A549 (cell line): ENCODE measurements around the gene PLIN5. TPM values are rescaled to one million over a fixed set of nuclear protein-coding genes. Genes with fewer than 3 reads are reported as not detected.

Experiments
- ATAC-seq, 2 experiments: fragments of 200-7000 bp in 1 of 2; fragments of >200 bp in 1 of 2; cut with Nextera tagmentation in 1 of 2; cut with Tn5 transposase in 1 of 2; 3 replicates each; pipeline versions ENCODE4 v1.8.0 to v1.9.1; 2018 to 2020; ENCODE audit warnings: mild to moderate bottlenecking in 1 of 2, moderate library complexity in 1 of 2
- CTCF ChIA-PET: fragments of 300-600 bp; sonication (Branson Sonifier 250); formaldehyde crosslinking; extraction: SDS; loops from one replicate; lab custom pipeline; 2021; ENCODE audit warnings: antibody characterized with exemption, inconsistent platforms; lab: Yijun Ruan, JAX
- POLR2A ChIA-PET: fragments of 350-600 bp; formaldehyde crosslinking; extraction: SDS; loops from one replicate; lab custom pipeline; 2021; ENCODE audit warnings: antibody characterized with exemption, inconsistent platforms; lab: Yijun Ruan, JAX
- DNase-seq, 2 experiments: peaks; one replicate each; pipeline versions ENCODE4 v3.0.0 to v3.0.0-alpha.2; 2011 to 2016; ENCODE audit warnings: low read depth in 1 of 2, low spot score in 1 of 2
- FAIRE-seq: peaks from 2 replicates; lab custom pipeline; 2011; peaks lifted over from hg19 to GRCh38; lab: Jason Lieb, UNC
- H3K27ac ChIP-seq, 2 experiments: fragments of >200 bp; sonication (Bioruptor Twin); formaldehyde crosslinking; 3 replicates each; pipeline ENCODE4 v1.5.1; 2016 to 2017
- H3K4me1 ChIP-seq: fragments of >200 bp; sonication (Bioruptor Twin); formaldehyde crosslinking; 3 replicates; pipeline ENCODE4 v1.6.1; 2016
- H3K4me2 ChIP-seq: fragments of >200 bp; sonication (Bioruptor Twin); formaldehyde crosslinking; 3 replicates; pipeline ENCODE4 v1.6.1; 2016
- H3K4me3 ChIP-seq: fragments of >200 bp; sonication (Bioruptor Twin); formaldehyde crosslinking; 3 replicates; pipeline ENCODE4 v1.5.1; 2016
- H3K9me3 ChIP-seq: fragments of >200 bp; sonication (Bioruptor Twin); formaldehyde crosslinking; 3 replicates; pipeline ENCODE4 v1.6.1; 2016
- BHLHE40 ChIP-seq: IDR thresholded peaks from 2 replicates; pipeline ENCODE4 v1.6.1; 2012; ENCODE audit warnings: low read depth, low read length, inconsistent platforms
- CBX2 ChIP-seq: fragments of 200-600 bp; sonication (generic); IDR thresholded peaks from 2 replicates; pipeline ENCODE4 v1.6.1; 2016; ENCODE audit warnings: low read depth, mild to moderate bottlenecking, borderline replicate concordance
- CEBPB ChIP-seq, 2 experiments: fragments of >200 bp in 1 of 2; sonication (Bioruptor Twin) in 1 of 2; formaldehyde crosslinking in 1 of 2; IDR thresholded peaks; 2 replicates each; pipeline ENCODE4 v1.6.1; 2012 to 2016
- CHD2 ChIP-seq: fragments of 150-350 bp; IDR thresholded peaks from 2 replicates; pipeline ENCODE4 v1.6.1; 2014; ENCODE audit warnings: low read length; ENCODE audit not compliant: partially characterized antibody
- E2F6 ChIP-seq: IDR thresholded peaks from 2 replicates; pipeline ENCODE4 v1.6.1; 2012; ENCODE audit warnings: low read depth, borderline replicate concordance
- EHMT2 ChIP-seq: fragments of 200-600 bp; sonication (generic); IDR thresholded peaks from 2 replicates; pipeline ENCODE4 v1.6.1; 2016; ENCODE audit warnings: antibody characterized with exemption, low read depth, mild to moderate bottlenecking, moderate library complexity
- FOSB ChIP-seq: fragments of 250-450 bp; sonication (Bioruptor Pico); IDR thresholded peaks from 2 replicates; pipeline ENCODE4 v1.5.0; 2020; ENCODE audit warnings: mild to moderate bottlenecking, moderate library complexity
- FOSL2 ChIP-seq, 2 experiments: fragments of 450-650 bp in 1 of 2; fragments of >200 bp in 1 of 2; sonication (Bioruptor Twin) in 1 of 2; formaldehyde crosslinking; IDR thresholded peaks; 2 replicates each; pipeline versions ENCODE4 v1.5.0 to v1.6.1; 2016 to 2020; ENCODE audit warnings: mild to moderate bottlenecking in 1 of 2, moderate library complexity in 1 of 2
- HDAC2 ChIP-seq: fragments of 200-600 bp; sonication (generic); IDR thresholded peaks from 2 replicates; pipeline ENCODE4 v1.6.1; 2016
- HES2 ChIP-seq: fragments of >200 bp; sonication (Bioruptor Twin); formaldehyde crosslinking; IDR thresholded peaks from 2 replicates; pipeline ENCODE4 v1.6.1; 2016
- HEYL ChIP-seq: fragments of 250-450 bp; sonication (Bioruptor Pico); IDR thresholded peaks from 2 replicates; pipeline ENCODE4 v1.8.0; 2021; ENCODE audit warnings: mild to moderate bottlenecking, moderate library complexity
- HOXA7 ChIP-seq: fragments of 250-450 bp; sonication (Bioruptor Pico); IDR thresholded peaks from 2 replicates; pipeline ENCODE4 v1.5.0; 2020; ENCODE audit warnings: mild to moderate bottlenecking, moderate library complexity
- HOXB13 ChIP-seq: fragments of 250-450 bp; sonication (Bioruptor Pico); IDR thresholded peaks from 2 replicates; pipeline ENCODE4 v1.5.0; 2020; ENCODE audit warnings: low read depth, mild to moderate bottlenecking, moderate library complexity
- HOXB5 ChIP-seq: fragments of 250-450 bp; sonication (Bioruptor Pico); IDR thresholded peaks from 2 replicates; pipeline ENCODE4 v1.5.0; 2020; ENCODE audit warnings: mild to moderate bottlenecking, moderate library complexity
- JUNB ChIP-seq: fragments of >200 bp; sonication (Bioruptor Twin); formaldehyde crosslinking; IDR thresholded peaks from 2 replicates; pipeline ENCODE4 v1.6.1; 2016
- NFE2L2 ChIP-seq: fragments of 150-350 bp; conservative IDR thresholded peaks from 2 replicates; pipeline ENCODE4 v1.6.1; 2014; ENCODE audit warnings: low read length
- NPAS2 ChIP-seq: fragments of 250-450 bp; sonication (Bioruptor Pico); IDR thresholded peaks from 2 replicates; pipeline ENCODE4 v1.8.0; 2022; ENCODE audit warnings: mild to moderate bottlenecking, moderate library complexity, borderline replicate concordance
- PHF8 ChIP-seq: fragments of 200-600 bp; sonication (generic); IDR thresholded peaks from 2 replicates; pipeline ENCODE4 v1.6.1; 2016; ENCODE audit warnings: low read depth, mild to moderate bottlenecking, antibody characterized with exemption, moderate library complexity, borderline replicate concordance
- RAD21 ChIP-seq, 2 experiments: fragments of >200 bp in 1 of 2; sonication (Bioruptor Twin) in 1 of 2; formaldehyde crosslinking in 1 of 2; IDR thresholded peaks in 1 of 2; conservative IDR thresholded peaks in 1 of 2; 2 replicates in 1 of 2; 3 replicates in 1 of 2; pipeline ENCODE4 v1.6.1; 2012 to 2018; ENCODE audit warnings: inconsistent platforms in 1 of 2
- RFX5 ChIP-seq: fragments of 450-650 bp; IDR thresholded peaks from 2 replicates; pipeline ENCODE4 v1.7.1; 2014; ENCODE audit warnings: antibody characterized with exemption, mild to moderate bottlenecking, moderate library complexity
- RNF2 ChIP-seq: fragments of 200-600 bp; sonication (generic); IDR thresholded peaks from 2 replicates; pipeline ENCODE4 v1.6.1; 2016; ENCODE audit warnings: low read depth, mild to moderate bottlenecking, antibody characterized with exemption, moderate library complexity, borderline replicate concordance
- SMC3 ChIP-seq: fragments of >200 bp; sonication (Bioruptor Twin); formaldehyde crosslinking; IDR thresholded peaks from 3 replicates; pipeline ENCODE4 v1.6.1; 2018; ENCODE audit warnings: inconsistent platforms
- TFCP2L1 ChIP-seq: fragments of 250-450 bp; sonication (Bioruptor Pico); IDR thresholded peaks from 2 replicates; pipeline ENCODE4 v1.5.0; 2021; ENCODE audit warnings: mild to moderate bottlenecking
- ZC3H11A ChIP-seq: fragments of 450-650 bp; IDR thresholded peaks from 2 replicates; pipeline ENCODE4 v1.6.1; 2014; ENCODE audit warnings: antibody characterized with exemption, mild to moderate bottlenecking
- ZNF302 ChIP-seq: fragments of 250-450 bp; sonication (Bioruptor Pico); IDR thresholded peaks from 2 replicates; pipeline ENCODE4 v1.9.0; 2021; ENCODE audit warnings: inconsistent platforms, mild to moderate bottlenecking, moderate library complexity
- ZSCAN20 ChIP-seq: fragments of 250-450 bp; sonication (Bioruptor Pico); IDR thresholded peaks from 2 replicates; pipeline ENCODE4 v1.8.0; 2022; ENCODE audit warnings: mild to moderate bottlenecking, moderate library complexity
- WGBS: methylation state at CpG from one replicate; pipeline ENCODE4 v1.1.6; 2017; ENCODE audit errors: missing lambda C conversion rate; 5-methylcytosine and 5-hydroxymethylcytosine counted together
- polyA plus RNA-seq, 4 experiments: library from polyadenylated mRNA; depleted of rRNA in 3 of 4; stranded (reverse); fragments of >200 nt; fragmentation: RNase III in 1 of 4; extraction: RNeasy Plus Mini Kit Qiagen cat#74134 plus additional on column Dnase treatment in 1 of 4; gene quantifications; 2 replicates in 3 of 4; 3 replicates in 1 of 4; pipeline ENCODE4 v1.2.3, GENCODE V29; 2011 to 2017
- TF ChIP-seq, protein P1 (sequence below): fragments of >200 bp; sonication (Bioruptor Twin); formaldehyde crosslinking; IDR thresholded peaks from 3 replicates; pipeline ENCODE4 v1.6.1; 2016
- TF ChIP-seq, protein P2 (sequence below): fragments of 200-600 bp; sonication (generic); IDR thresholded peaks from 2 replicates; pipeline ENCODE4 v1.6.1; 2016; ENCODE audit warnings: antibody characterized with exemption, mild to moderate bottlenecking, moderate library complexity

Gene PLIN5
- polyA plus RNA-seq, 2 of the 4 experiments (the other 2 are of a cell fraction): 0.08 to 0.25 TPM

DNA sequence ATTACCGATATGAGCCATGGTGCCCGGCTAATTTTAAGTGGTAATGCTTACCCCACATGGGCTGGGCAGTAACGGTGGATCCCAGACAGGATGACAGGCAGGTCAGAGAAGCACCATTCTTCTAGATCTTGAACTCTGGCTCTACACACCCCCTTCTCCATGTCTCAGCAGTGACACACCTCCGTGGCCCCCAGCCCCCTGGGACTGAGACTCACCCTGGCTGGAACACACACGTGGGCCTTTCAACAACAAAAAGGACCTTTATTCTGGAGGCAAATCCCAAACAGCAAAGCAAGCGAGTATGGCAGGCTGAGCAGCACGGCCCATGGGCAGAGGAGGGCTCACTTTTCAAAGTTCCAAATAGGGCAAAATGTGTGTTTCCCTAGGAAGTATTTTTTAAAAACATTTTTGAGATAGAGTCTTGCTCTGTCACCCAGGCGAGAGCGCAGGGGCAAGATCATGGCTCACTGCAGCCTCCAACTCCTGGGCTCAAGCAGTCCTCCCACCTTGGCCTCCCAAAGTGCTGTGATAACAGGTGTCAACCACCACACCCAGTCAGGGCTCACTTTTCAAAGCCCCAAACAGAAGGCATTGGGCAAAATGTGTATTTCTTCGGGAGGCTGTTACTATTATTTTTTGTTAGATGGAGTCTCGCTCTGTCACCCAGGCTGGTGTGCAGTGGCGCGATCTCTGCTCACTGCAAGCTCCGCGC is 12.6 kb downstream of the PLIN5 start:
- Histone ChIP-seq H3K4me1 (peaks cover 5% of the 10 kb centered on the region; the same call in 1 of the 3 replicates), H3K27ac (no peak overlapping the region), H3K4me2 (no peak overlapping the region), H3K9me3 (no peaks in the 10 kb centered on the region), H3K4me3 (no peak overlapping the region)
- 88% methylated on average over 14 of the region's 15 CpGs for WGBS
- DNase-seq (no peak), FAIRE-seq (no peak), ATAC-seq (no peak)
- POLR2A ChIA-PET: no interaction called here
- CTCF ChIA-PET: interaction anchor here (0.6 to 3.3 kb wide), 14 partner anchors 9 to 855 kb away, joined by 3 to 51 read pairs (median 5); partner anchors contain the start of gene PLIN5
- TF ChIP-seq HOXB13 (CRISPR knock-in tag): no peak
- TF ChIP-seq RAD21 (conservative IDR thresholded peaks at IDR 0.05 in 1 of 2, IDR thresholded peaks at IDR 0.05 in 1 of 2): no peak
- TF ChIP-seq PHF8: no peak
- TF ChIP-seq HES2: no peak
- no peak for TF ChIP-seq NFE2L2
- no peak for TF ChIP-seq HDAC2
- TF ChIP-seq FOSL2 (IDR thresholded peaks at IDR 0.05): no peak
- TF ChIP-seq FOSL2 (CRISPR knock-in tag; IDR thresholded peaks at IDR 0.05): no peak
- no peak for TF ChIP-seq HEYL (CRISPR knock-in tag)
- TF ChIP-seq CHD2: no peak
- TF ChIP-seq HOXA7: no peak
- TF ChIP-seq RFX5: no peak
- TF ChIP-seq CBX2: no peak
- no peak for TF ChIP-seq ZC3H11A
- no peak for TF ChIP-seq ZSCAN20
- TF ChIP-seq SMC3: no peak
- no peak for TF ChIP-seq HOXB5 (CRISPR knock-in tag)
- TF ChIP-seq E2F6: no peak

GRCh38 chr19:4521888-4522242 is 13.2 kb downstream of the PLIN5 start:
- DNase-seq (no peak), FAIRE-seq (no peak), ATAC-seq (no peak)
- Histone ChIP-seq H3K9me3 (no peaks in the 10 kb centered on the region), H3K4me3 (no peak overlapping the region)
- CTCF ChIA-PET: interaction anchor here (0.6 to 2.1 kb wide), 3 partner anchors 13 to 856 kb away, joined by 3 to 6 read pairs (median 3); partner anchors contain the start of gene PLIN5
- TF ChIP-seq JUNB: no peak
- no peak for TF ChIP-seq HES2
- no peak for TF ChIP-seq HDAC2
- TF ChIP-seq EHMT2: no peak
- TF ChIP-seq FOSB (CRISPR knock-in tag): no peak
- TF ChIP-seq, protein P1, sequence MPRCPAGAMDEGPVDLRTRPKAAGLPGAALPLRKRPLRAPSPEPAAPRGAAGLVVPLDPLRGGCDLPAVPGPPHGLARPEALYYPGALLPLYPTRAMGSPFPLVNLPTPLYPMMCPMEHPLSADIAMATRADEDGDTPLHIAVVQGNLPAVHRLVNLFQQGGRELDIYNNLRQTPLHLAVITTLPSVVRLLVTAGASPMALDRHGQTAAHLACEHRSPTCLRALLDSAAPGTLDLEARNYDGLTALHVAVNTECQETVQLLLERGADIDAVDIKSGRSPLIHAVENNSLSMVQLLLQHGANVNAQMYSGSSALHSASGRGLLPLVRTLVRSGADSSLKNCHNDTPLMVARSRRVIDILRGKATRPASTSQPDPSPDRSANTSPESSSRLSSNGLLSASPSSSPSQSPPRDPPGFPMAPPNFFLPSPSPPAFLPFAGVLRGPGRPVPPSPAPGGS: no peak
- no peak for TF ChIP-seq BHLHE40
- no peak for TF ChIP-seq TFCP2L1
- no peak for TF ChIP-seq HOXA7
- TF ChIP-seq CBX2: no peak
- TF ChIP-seq SMC3: no peak
- no peak for TF ChIP-seq RNF2
- TF ChIP-seq, protein P2, sequence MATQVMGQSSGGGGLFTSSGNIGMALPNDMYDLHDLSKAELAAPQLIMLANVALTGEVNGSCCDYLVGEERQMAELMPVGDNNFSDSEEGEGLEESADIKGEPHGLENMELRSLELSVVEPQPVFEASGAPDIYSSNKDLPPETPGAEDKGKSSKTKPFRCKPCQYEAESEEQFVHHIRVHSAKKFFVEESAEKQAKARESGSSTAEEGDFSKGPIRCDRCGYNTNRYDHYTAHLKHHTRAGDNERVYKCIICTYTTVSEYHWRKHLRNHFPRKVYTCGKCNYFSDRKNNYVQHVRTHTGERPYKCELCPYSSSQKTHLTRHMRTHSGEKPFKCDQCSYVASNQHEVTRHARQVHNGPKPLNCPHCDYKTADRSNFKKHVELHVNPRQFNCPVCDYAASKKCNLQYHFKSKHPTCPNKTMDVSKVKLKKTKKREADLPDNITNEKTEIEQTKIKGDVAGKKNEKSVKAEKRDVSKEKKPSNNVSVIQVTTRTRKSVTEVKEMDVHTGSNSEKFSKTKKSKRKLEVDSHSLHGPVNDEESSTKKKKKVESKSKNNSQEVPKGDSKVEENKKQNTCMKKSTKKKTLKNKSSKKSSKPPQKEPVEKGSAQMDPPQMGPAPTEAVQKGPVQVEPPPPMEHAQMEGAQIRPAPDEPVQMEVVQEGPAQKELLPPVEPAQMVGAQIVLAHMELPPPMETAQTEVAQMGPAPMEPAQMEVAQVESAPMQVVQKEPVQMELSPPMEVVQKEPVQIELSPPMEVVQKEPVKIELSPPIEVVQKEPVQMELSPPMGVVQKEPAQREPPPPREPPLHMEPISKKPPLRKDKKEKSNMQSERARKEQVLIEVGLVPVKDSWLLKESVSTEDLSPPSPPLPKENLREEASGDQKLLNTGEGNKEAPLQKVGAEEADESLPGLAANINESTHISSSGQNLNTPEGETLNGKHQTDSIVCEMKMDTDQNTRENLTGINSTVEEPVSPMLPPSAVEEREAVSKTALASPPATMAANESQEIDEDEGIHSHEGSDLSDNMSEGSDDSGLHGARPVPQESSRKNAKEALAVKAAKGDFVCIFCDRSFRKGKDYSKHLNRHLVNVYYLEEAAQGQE: no peak
- TF ChIP-seq CEBPB (IDR thresholded peaks at IDR 0.05): no peak
- TF ChIP-seq PHF8: no peak
- TF ChIP-seq CHD2: no peak
- TF ChIP-seq RAD21 (conservative IDR thresholded peaks at IDR 0.05 in 1 of 2, IDR thresholded peaks at IDR 0.05 in 1 of 2): no peak
- no peak for TF ChIP-seq NPAS2
- TF ChIP-seq ZNF302 (CRISPR knock-in tag): no peak
- TF ChIP-seq, all 56 proteins: peak for 0
- Histone ChIP-seq H3K4me1 (peaks cover 10% of the 10 kb centered on the region), H3K27ac (peak overlapping the region in 1 of 2 experiments; percentile 30; a peak in 1 of 6 replicates), H3K4me2 (no peak overlapping the region)
- 72% methylated on average over 5 of the region's 5 CpGs for WGBS
- POLR2A ChIA-PET: interaction anchor here (1.6 kb wide), 1 partner anchor 13 kb away, joined by 4 read pairs; the partner anchor contains the start of gene PLIN5
